Lower leg skin (tissue), 3 donors: Measurements from ENCODE around the gene TTC13.

ENCODE experiments used
- POLR2A ChIP-seq, 2 donors: fragments of 450-650 bp; IDR thresholded peaks; one replicate each; pipeline ENCODE4 v1.6.1; 2016 to 2017; ENCODE audit warnings: antibody characterized with exemption in 2 of 2, mild to moderate bottlenecking in 1 of 2, moderate library complexity in 1 of 2
- TF ChIP-seq, protein P1 (sequence below), 3 donors: fragments of 450-650 bp; IDR thresholded peaks; one replicate each; pipeline ENCODE4 v1.5.1; 2016; ENCODE audit warnings: antibody characterized with exemption in 3 of 3, mild to moderate bottlenecking in 3 of 3, moderate library complexity in 2 of 3

GRCh38 chr1:230948301-230948700 lies 30.4 kb downstream of the TTC13 start:
- TF ChIP-seq, protein P1, sequence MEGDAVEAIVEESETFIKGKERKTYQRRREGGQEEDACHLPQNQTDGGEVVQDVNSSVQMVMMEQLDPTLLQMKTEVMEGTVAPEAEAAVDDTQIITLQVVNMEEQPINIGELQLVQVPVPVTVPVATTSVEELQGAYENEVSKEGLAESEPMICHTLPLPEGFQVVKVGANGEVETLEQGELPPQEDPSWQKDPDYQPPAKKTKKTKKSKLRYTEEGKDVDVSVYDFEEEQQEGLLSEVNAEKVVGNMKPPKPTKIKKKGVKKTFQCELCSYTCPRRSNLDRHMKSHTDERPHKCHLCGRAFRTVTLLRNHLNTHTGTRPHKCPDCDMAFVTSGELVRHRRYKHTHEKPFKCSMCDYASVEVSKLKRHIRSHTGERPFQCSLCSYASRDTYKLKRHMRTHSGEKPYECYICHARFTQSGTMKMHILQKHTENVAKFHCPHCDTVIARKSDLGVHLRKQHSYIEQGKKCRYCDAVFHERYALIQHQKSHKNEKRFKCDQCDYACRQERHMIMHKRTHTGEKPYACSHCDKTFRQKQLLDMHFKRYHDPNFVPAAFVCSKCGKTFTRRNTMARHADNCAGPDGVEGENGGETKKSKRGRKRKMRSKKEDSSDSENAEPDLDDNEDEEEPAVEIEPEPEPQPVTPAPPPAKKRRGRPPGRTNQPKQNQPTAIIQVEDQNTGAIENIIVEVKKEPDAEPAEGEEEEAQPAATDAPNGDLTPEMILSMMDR (IDR thresholded peaks at IDR 0.05) = no peak
- TF ChIP-seq POLR2A (IDR thresholded peaks at IDR 0.05) = no peak
